GM12878 (cell line): ENCODE measurements around the gene NDUFS4. TPM values are rescaled to one million over a fixed set of nuclear protein-coding genes. Genes with fewer than 3 reads are reported as not detected.

Experiments used
- ATAC-seq: fragments of 200-7000 bp; cut with Tn5 transposase; 3 replicates; pipeline ENCODE4 v1.9.1; 2020; ENCODE audit warnings: mild to moderate bottlenecking, moderate library complexity
- BruUV-seq: library from RNA; stranded (reverse); fragments of 400-500 nt; replicated peaks from 2 replicates; lab custom pipeline; 2021; lab: Mats Ljungman, UMichigan
- CTCF ChIA-PET: fragments of 300-600 bp; sonication (Branson Sonifier 250); formaldehyde crosslinking; extraction: SDS; loops from one replicate; lab custom pipeline; 2021; ENCODE audit warnings: inconsistent platforms; lab: Yijun Ruan, JAX
- POLR2A ChIA-PET: fragments of 350-600 bp; formaldehyde crosslinking; extraction: SDS; loops from one replicate; lab custom pipeline; 2021; ENCODE audit warnings: inconsistent platforms; lab: Charles Lee
- RAD21 ChIA-PET: fragments of 300-600 bp; sonication (Branson Sonifier 250); formaldehyde crosslinking; loops from one replicate; lab custom pipeline; 2023; ENCODE audit warnings: antibody characterized with exemption; ENCODE audit not compliant: unreplicated experiment; lab: Charles Lee
- SMC1A ChIA-PET: fragments of 300-600 bp; sonication (Branson Sonifier 250); formaldehyde crosslinking; loops from one replicate; lab custom pipeline; 2023; ENCODE audit not compliant: unreplicated experiment, uncharacterized antibody; lab: Charles Lee
- DNase-seq: peaks from one replicate; pipeline ENCODE4 v3.0.0-alpha.2; 2011; ENCODE audit warnings: low read depth, low spot score
- FAIRE-seq: peaks from 3 replicates; lab custom pipeline; 2011; peaks lifted over from hg19 to GRCh38; lab: Jason Lieb, UNC
- H2AFZ ChIP-seq: 2 replicates; pipeline ENCODE4 v1.6.0; 2011; ENCODE audit warnings: low read depth, low read length, control low read depth; ENCODE audit not compliant: control insufficient read depth
- H3K27ac ChIP-seq: 2 replicates; pipeline ENCODE4 v1.5.1; 2011; ENCODE audit warnings: control low read depth; ENCODE audit not compliant: control insufficient read depth, insufficient read depth
- H3K27me3 ChIP-seq, 2 experiments: replicated peaks in 1 of 2; 2 replicates each; pipeline versions ENCODE4 v1.6.0 to v1.6.1; 2011; ENCODE audit warnings: low read length in 1 of 2; ENCODE audit not compliant: control insufficient read depth in 2 of 2, insufficient read depth in 2 of 2
- H3K36me3 ChIP-seq, 2 experiments: 2 replicates each; pipeline ENCODE4 v1.5.1; 2011; ENCODE audit warnings: low read length in 1 of 2; ENCODE audit not compliant: control insufficient read depth in 2 of 2, insufficient read depth in 2 of 2
- H3K4me1 ChIP-seq: 2 replicates; pipeline ENCODE4 v1.6.1; 2011; ENCODE audit warnings: mild to moderate bottlenecking, low read length, moderate library complexity, mixed read lengths; ENCODE audit not compliant: control insufficient read depth, insufficient read depth
- H3K4me2 ChIP-seq: 2 replicates; pipeline ENCODE4 v1.6.0; 2011; ENCODE audit warnings: control low read depth; ENCODE audit not compliant: control insufficient read depth, insufficient read depth
- H3K4me3 ChIP-seq: fragments of 200-600 bp; sonication (generic); 2 replicates; pipeline ENCODE4 v1.5.1; 2016
- H3K79me2 ChIP-seq: 2 replicates; pipeline ENCODE4 v1.6.0; 2011; ENCODE audit warnings: low read length; ENCODE audit not compliant: control insufficient read depth, insufficient read depth
- H3K9ac ChIP-seq: 2 replicates; pipeline ENCODE4 v1.8.0; 2011; ENCODE audit warnings: low read length, control low read depth, mixed read lengths; ENCODE audit not compliant: control insufficient read depth, insufficient read depth
- H3K9me3 ChIP-seq: replicated peaks from 3 replicates; pipeline ENCODE4 v1.5.1; 2011; ENCODE audit warnings: mild to moderate bottlenecking, low read length; ENCODE audit not compliant: control insufficient read depth, insufficient read depth
- H4K20me1 ChIP-seq: 2 replicates; pipeline ENCODE4 v1.6.0; 2011; ENCODE audit not compliant: control insufficient read depth, insufficient read depth
- ATF2 ChIP-seq: IDR thresholded peaks from 2 replicates; pipeline ENCODE4 v1.6.1; 2012; ENCODE audit warnings: low read length, inconsistent platforms
- ATF7 ChIP-seq: fragments of 450-650 bp; IDR thresholded peaks from 2 replicates; pipeline ENCODE4 v1.6.1; 2016; ENCODE audit warnings: low read depth, mild to moderate bottlenecking
- CUX1 ChIP-seq: IDR thresholded peaks from 2 replicates; pipeline ENCODE4 v1.6.1; 2012; ENCODE audit warnings: improper control_type of control experiment, low read depth, low read length; ENCODE audit not compliant: insufficient replicate concordance
- EGR1 ChIP-seq, 2 experiments: IDR thresholded peaks; 1 replicate in 1 of 2; 2 replicates in 1 of 2; pipeline ENCODE4 v1.6.1; 2011 to 2012; ENCODE audit warnings: low read depth in 2 of 2, low read length in 2 of 2, borderline replicate concordance in 1 of 2, mild to moderate bottlenecking in 1 of 2, moderate library complexity in 1 of 2
- GABPA ChIP-seq: IDR thresholded peaks from 2 replicates; pipeline ENCODE4 v1.6.1; 2014; ENCODE audit warnings: antibody characterized with exemption, low read depth, mild to moderate bottlenecking, inconsistent platforms
- GATAD2B ChIP-seq: fragments of 450-650 bp; conservative IDR thresholded peaks from 2 replicates; pipeline ENCODE4 v1.6.1; 2017; ENCODE audit warnings: low read depth, mild to moderate bottlenecking, moderate library complexity
- HDAC2 ChIP-seq: fragments of 200-600 bp; sonication (generic); IDR thresholded peaks from 2 replicates; pipeline ENCODE4 v1.6.1; 2017
- IRF4 ChIP-seq: IDR thresholded peaks from 2 replicates; pipeline ENCODE4 v1.6.1; 2011; ENCODE audit warnings: low read depth, low read length
- KLF5 ChIP-seq: fragments of 450-650 bp; IDR thresholded peaks from 2 replicates; pipeline ENCODE4 v1.6.1; 2014; ENCODE audit warnings: mild to moderate bottlenecking; ENCODE audit not compliant: partially characterized antibody
- PAX5 ChIP-seq: IDR thresholded peaks from 2 replicates; pipeline ENCODE4 v1.6.1; 2011; ENCODE audit warnings: low read depth, low read length, borderline replicate concordance
- PRDM15 ChIP-seq: fragments of 450-650 bp; formaldehyde crosslinking; IDR thresholded peaks from 2 replicates; pipeline ENCODE4 v1.4.0; 2020; ENCODE audit warnings: mild to moderate bottlenecking, moderate library complexity
- RAD21 ChIP-seq: IDR thresholded peaks from 2 replicates; pipeline ENCODE4 v1.6.1; 2011; ENCODE audit warnings: mild to moderate bottlenecking, low read depth, low read length, moderate library complexity; ENCODE audit not compliant: insufficient read depth
- RCOR1 ChIP-seq: conservative IDR thresholded peaks from 2 replicates; pipeline ENCODE4 v1.6.1; 2012; ENCODE audit warnings: low read depth, low read length, improper control_type of control experiment
- SPI1 ChIP-seq: IDR thresholded peaks from 2 replicates; pipeline ENCODE4 v1.6.1; 2011; ENCODE audit warnings: low read depth, mild to moderate bottlenecking, low read length, moderate library complexity, borderline replicate concordance; ENCODE audit not compliant: insufficient read depth
- WGBS: methylation state at CpG from one replicate; pipeline ENCODE4 v1.1.6; 2016; ENCODE audit warnings: low lambda C conversion rate; ENCODE audit not compliant: insufficient replicate concordance, insufficient coverage; ENCODE audit errors: missing lambda C conversion rate; 5-methylcytosine and 5-hydroxymethylcytosine counted together
- in situ Hi-C: fragments of 300-500 bp; cut with MboI; formaldehyde crosslinking; loops from 9 replicates; pipeline ENCODE4 v1.14.3; 2018; ENCODE audit warnings: mixed read lengths
- intact Hi-C: fragments of 100-400 bp; cut with micrococcal nuclease; formaldehyde crosslinking; loops from one replicate; pipeline ENCODE4 v1.14.2; 2022; ENCODE audit not compliant: unreplicated experiment
- polyA plus RNA-seq, 11 experiments: library from polyadenylated mRNA; depleted of rRNA in 4 of 11; unstranded in 6 of 11; stranded (reverse) in 5 of 11; fragments of >200 nt; fragmentation: Nextera tagmentation in 4 of 11; fragmentation: Illumina TruSeq in 1 of 11; extraction: Ambion mirVana in 4 of 11; extraction: Trizol in 1 of 11; gene quantifications; 1 replicate in 1 of 11; 2 replicates in 10 of 11; pipeline versions ENCODE4 v1.2.1 to v1.2.3, GENCODE V29; 2011 to 2016; ENCODE audit warnings: inconsistent platforms in 2 of 11, missing spikeins in 2 of 11, low read depth in 1 of 11
- total RNA-seq, 4 experiments: library from RNA; depleted of rRNA in 3 of 4; stranded (reverse); fragments of >200 nt in 3 of 4; fragmentation: Illumina TruSeq in 1 of 4; extraction: Trizol in 1 of 4; gene quantifications; 2 replicates each; pipeline versions ENCODE4 v1.2.1 to v1.2.3, GENCODE V29; 2013 to 2021

NDUFS4 gene
- total and polyA plus RNA-seq, 10 of the 15 experiments (the other 5 are each of a cell fraction or from before 2014, with no cell fraction given) = 69.9 to 366 (median 114) TPM

GRCh38 chr5:53604309-53604708 lies 43.9 kb downstream of the NDUFS4 start (continued):
- no peak for TF ChIP-seq GATAD2B
- TF ChIP-seq ATF2 = no peak
- no peak for TF ChIP-seq PAX5
- TF ChIP-seq CUX1 = no peak

GRCh38 chr5:53607886-53608285 lies 47.4 kb downstream of the NDUFS4 start:
- in situ Hi-C loops = no loop called here
- Histone ChIP-seq H3K9ac (no peak overlapping the region), H2AFZ (no peak overlapping the region), H3K27ac (no peak overlapping the region), H3K9me3 (no peaks in the 10 kb centered on the region), H3K27me3 (no peaks in the 10 kb centered on the region), H3K79me2 (no peaks in the 10 kb centered on the region), H3K36me3 (peaks cover 1 to 4% of the 10 kb centered on the region in 2 experiments; a peak in 3 of 4 replicates), H4K20me1 (no peaks in the 10 kb centered on the region), H3K4me1 (no peaks in the 10 kb centered on the region), H3K4me3 (no peak overlapping the region), H3K4me2 (no peak overlapping the region)
- BruUV-seq = no TSS peak
- RAD21 ChIA-PET = no interaction called here
- CTCF ChIA-PET = no interaction called here
- intact Hi-C loops = no loop called here
- no peak for DNase-seq
- WGBS = 100% methylated on average over 2 of the region's 2 CpGs
- no peak for ATAC-seq
- POLR2A ChIA-PET = no interaction called here
- SMC1A ChIA-PET = no interaction called here
- no peak for FAIRE-seq
- TF ChIP-seq HDAC2 (no peak), RAD21 (no peak), ATF7 (no peak), RCOR1 (no peak), GABPA (no peak), SPI1 (no peak), KLF5 (no peak), EGR1 (IDR thresholded peaks at IDR 0.05; ENCODE audit: borderline replicate concordance in 1 of 2, low read depth in 2 of 2, low read length in 2 of 2) (no peak), IRF4 (no peak), PRDM15 (CRISPR knock-in tag) (no peak)
